OCI-LY3 (cell line): Measurements from ENCODE around the gene PPARG.
A peak's percentile ranks its signal among the peaks of the same experiment; 100 is the strongest.

Experiments
- H2AFZ ChIP-seq: fragments of 200-600, 300-600 bp; shearing (Covaris generic); 2 replicates; pipeline ENCODE4 v1.6.0; 2014; ENCODE audit warnings: antibody characterized with exemption, low read depth, low read length
- H3K27ac ChIP-seq: fragments of 200-600, 300-600 bp; sonication (generic); 2 replicates; pipeline ENCODE4 v1.5.1; 2014; ENCODE audit warnings: mild to moderate bottlenecking, low read length, moderate library complexity, mixed read lengths
- H3K27me3 ChIP-seq: fragments of 200-600, 300-600 bp; sonication (generic); 2 replicates; pipeline ENCODE4 v1.6.1; 2014; ENCODE audit warnings: low read depth, low read length, mixed read lengths
- H3K36me3 ChIP-seq: fragments of 200-600, 300-600 bp; sonication (generic); replicated peaks from 2 replicates; pipeline ENCODE3; 2014; ENCODE audit warnings: low read depth, low read length, mixed read lengths
- H3K4me1 ChIP-seq: fragments of 300-600, 200-600 bp; sonication (generic); 2 replicates; pipeline ENCODE4 v1.6.1; 2014; ENCODE audit warnings: low read length, mixed read lengths
- H3K4me2 ChIP-seq: fragments of 200-600, 300-600 bp; sonication (generic); 2 replicates; pipeline ENCODE4 v1.6.1; 2014; ENCODE audit warnings: low read length, mixed read lengths
- H3K4me3 ChIP-seq: fragments of 300-600, 200-600 bp; sonication (generic); 2 replicates; pipeline ENCODE4 v1.5.1; 2014; ENCODE audit warnings: antibody characterized with exemption, mild to moderate bottlenecking, low read length, moderate library complexity
- H3K79me2 ChIP-seq: fragments of 300-600, 200-600 bp; shearing (Covaris generic); 2 replicates; pipeline ENCODE4 v1.6.1; 2014; ENCODE audit warnings: mild to moderate bottlenecking, low read length, mixed read lengths
- H3K9ac ChIP-seq: fragments of 300-600, 200-600 bp; shearing (Covaris generic); 2 replicates; pipeline ENCODE4 v1.6.0; 2014; ENCODE audit warnings: mild to moderate bottlenecking, low read length, moderate library complexity
- H3K9me3 ChIP-seq: fragments of 200-600, 300-600 bp; shearing (Covaris generic); 2 replicates; pipeline ENCODE4 v1.6.1; 2014; ENCODE audit warnings: low read length, mixed read lengths; ENCODE audit not compliant: insufficient read depth
- H4K20me1 ChIP-seq: fragments of 200-600, 300-600 bp; sonication (generic); 2 replicates; pipeline ENCODE4 v1.6.1; 2016; ENCODE audit warnings: low read length, mixed read lengths; ENCODE audit not compliant: insufficient read depth
- CTCF ChIP-seq: fragments of 200-600, 300-600 bp; sonication (generic); IDR thresholded peaks from 2 replicates; pipeline ENCODE4 v1.5.1; 2014; ENCODE audit warnings: antibody characterized with exemption, low read length, low read depth
- EZH2phosphoT487 ChIP-seq: fragments of 200-600 bp; shearing (Covaris generic); IDR thresholded peaks from 2 replicates; pipeline ENCODE4 v1.6.1; 2018; ENCODE audit warnings: antibody characterized with exemption, mixed run types, low read depth

PPARG gene

GRCh38 chr3:12352253-12352652 lies 63.4 kb downstream of the PPARG start:
- Histone ChIP-seq H3K9me3 (no peaks in the 10 kb centered on the region), H3K27ac (no peak overlapping the region), H3K36me3 (no peaks in the 10 kb centered on the region), H3K4me3 (no peak overlapping the region), H3K9ac (no peak overlapping the region), H3K79me2 (no peaks in the 10 kb centered on the region), H3K4me2 (no peak overlapping the region), H3K4me1 (no peaks in the 10 kb centered on the region), H2AFZ (no peak overlapping the region), H4K20me1 (no peaks in the 10 kb centered on the region), H3K27me3 (peaks cover 35% of the 10 kb centered on the region)
- peak; percentile 47 for TF ChIP-seq CTCF
- no peak for TF ChIP-seq EZH2phosphoT487

GRCh38 chr3:12352755-12353154 lies 63.9 kb downstream of the PPARG start:
- Histone ChIP-seq H3K4me3 (no peak overlapping the region), H3K9ac (no peak overlapping the region), H3K4me2 (no peak overlapping the region), H3K4me1 (no peaks in the 10 kb centered on the region), H3K79me2 (no peaks in the 10 kb centered on the region), H3K9me3 (no peaks in the 10 kb centered on the region), H3K27me3 (peaks cover 30% of the 10 kb centered on the region), H3K36me3 (no peaks in the 10 kb centered on the region), H4K20me1 (no peaks in the 10 kb centered on the region), H2AFZ (no peak overlapping the region), H3K27ac (no peak overlapping the region)
- TF ChIP-seq EZH2phosphoT487 (no peak), CTCF (no peak)

- H4K20me1 ChIP-seq = no peaks in the 10 kb centered on the region
- H2AFZ ChIP-seq = no peak overlapping the region
- no peaks in the 10 kb centered on the region for H3K4me1 ChIP-seq
- no peak overlapping the region for H3K27ac ChIP-seq
- H3K27me3 ChIP-seq = peaks cover 22% of the 10 kb centered on the region
- no peaks in the 10 kb centered on the region for H3K9me3 ChIP-seq
- H3K4me2 ChIP-seq = no peak overlapping the region
- H3K79me2 ChIP-seq = no peaks in the 10 kb centered on the region
- TF ChIP-seq EZH2phosphoT487 = no peak
- TF ChIP-seq CTCF = no peak
- no peaks in the 10 kb centered on the region for H3K36me3 ChIP-seq
- no peak overlapping the region for H3K4me3 ChIP-seq
- no peak overlapping the region for H3K9ac ChIP-seq
Observed at GRCh38 chr3:12353796-12354525, 65.1 kb downstream of the PPARG start.

GRCh38 chr3:12356175-12356574 lies 67.3 kb downstream of the PPARG start:
- H3K36me3 ChIP-seq = no peaks in the 10 kb centered on the region
- H3K9ac ChIP-seq = no peak overlapping the region
- peaks cover 14% of the 10 kb centered on the region for H3K27me3 ChIP-seq
- no peaks in the 10 kb centered on the region for H3K9me3 ChIP-seq
- H3K4me1 ChIP-seq = no peaks in the 10 kb centered on the region
- no peak overlapping the region for H3K4me3 ChIP-seq
- H4K20me1 ChIP-seq = no peaks in the 10 kb centered on the region
- no peak for TF ChIP-seq EZH2phosphoT487
- TF ChIP-seq CTCF = no peak
- H3K27ac ChIP-seq = no peak overlapping the region
- H3K79me2 ChIP-seq = no peaks in the 10 kb centered on the region
- H2AFZ ChIP-seq = no peak overlapping the region
- H3K4me2 ChIP-seq = no peak overlapping the region
